Erythroblast (primary cell): ENCODE results near the gene ZNF106.

Experiments used
- GATA1 ChIP-seq: IDR thresholded peaks from 2 replicates; pipeline ENCODE4 v1.6.1; 2011; ENCODE audit warnings: low read depth, mild to moderate bottlenecking, control low read depth, low read length, moderate library complexity
- POLR2A ChIP-seq: IDR thresholded peaks from 2 replicates; pipeline ENCODE4 v1.6.1; 2011; ENCODE audit warnings: mild to moderate bottlenecking, low read length

- TF ChIP-seq POLR2A (no peak), GATA1 (no peak)
These were observed 89.1 kb downstream of the ZNF106 start for GRCh38 chr15:42401544-42402454.
